Transverse colon (tissue), 4 donors: ENCODE measurements around the gene PLEK2. TPM values are rescaled to one million over a fixed set of nuclear protein-coding genes. Genes with fewer than 3 reads are reported as not detected.

Source experiments
- DNase-seq: peaks from one replicate; pipeline ENCODE4 v3.0.0-alpha.2; 2019
- H3K27ac ChIP-seq, 4 donors: fragments of 200-600 bp; sonication (generic); 2 replicates each; pipeline ENCODE4 v1.5.1; 2016 to 2018; ENCODE audit warnings: inconsistent platforms in 4 of 4
- H3K27me3 ChIP-seq: fragments of 200-600 bp; sonication (generic); 2 replicates; pipeline ENCODE4 v1.5.1; 2017; ENCODE audit warnings: inconsistent platforms
- H3K36me3 ChIP-seq, 4 donors: fragments of 200-600 bp; sonication (generic); 2 replicates each; pipeline ENCODE4 v1.5.1; 2017 to 2019; ENCODE audit warnings: inconsistent platforms in 4 of 4
- H3K4me1 ChIP-seq, 4 donors: fragments of 200-600 bp; sonication (generic); 2 replicates each; pipeline ENCODE4 v1.5.1; 2017 to 2020; ENCODE audit warnings: inconsistent platforms in 4 of 4
- H3K4me3 ChIP-seq, 4 donors: fragments of 200-600 bp; sonication (generic); 1 replicate in 1 of 4; 2 replicates in 3 of 4; pipeline versions ENCODE4 v1.5.1 to v1.6.1; 2017 to 2019; ENCODE audit warnings: inconsistent platforms in 4 of 4
- H3K9me3 ChIP-seq, 2 donors: fragments of 200-600 bp; sonication (generic); 2 replicates each; pipeline ENCODE4 v1.5.1; 2017 to 2019; ENCODE audit warnings: inconsistent platforms in 2 of 2
- CTCF ChIP-seq, 5 experiments: fragments of 200-600 bp in 3 of 5; fragments of 450-650 bp in 2 of 5; sonication (generic) in 3 of 5; IDR thresholded peaks; 1 replicate in 2 of 5; 2 replicates in 3 of 5; pipeline ENCODE4 v1.5.1; 2016 to 2017; ENCODE audit warnings: antibody characterized with exemption in 5 of 5, inconsistent platforms in 3 of 5, mild to moderate bottlenecking in 2 of 5, moderate library complexity in 1 of 5
- EP300 ChIP-seq: sonication (generic); formaldehyde crosslinking; IDR thresholded peaks from one replicate; pipeline ENCODE4 v1.6.1; 2017; ENCODE audit warnings: antibody characterized with exemption, low read depth
- POLR2A ChIP-seq: fragments of 450-650 bp; IDR thresholded peaks from one replicate; pipeline ENCODE4 v1.6.1; 2016; ENCODE audit warnings: antibody characterized with exemption, mild to moderate bottlenecking, moderate library complexity
- POLR2AphosphoS5 ChIP-seq, 3 donors: sonication (generic); formaldehyde crosslinking; IDR thresholded peaks; one replicate each; pipeline ENCODE4 v1.6.1; 2016; ENCODE audit warnings: antibody characterized with exemption in 3 of 3
- WGBS, 2 donors: methylation state at CpG; one replicate each; pipeline ENCODE4 v1.1.5; 2018; ENCODE audit warnings: low coverage in 1 of 2; 5-methylcytosine and 5-hydroxymethylcytosine counted together
- in situ Hi-C, 4 donors: fragments of 200-750 bp; cut with MboI; loops; one replicate each; pipeline versions ENCODE4 v1.15.0 to v1.15.1; 2017; ENCODE audit warnings: low sequenced_read_pairs in 3 of 4, low pct_ligation_motif_present in 1 of 4, low pct_unique_long_range_greater_than_20kb in 1 of 4
- intact Hi-C: fragments of 100-400 bp; cut with DNase I; formaldehyde crosslinking; loops from one replicate; pipeline ENCODE4 v1.15.1; 2023; ENCODE audit warnings: low total_unique reads
- total RNA-seq, 4 donors: library from RNA; depleted of rRNA; stranded (reverse); fragments of >200 nt; gene quantifications; one replicate each; pipeline ENCODE4 v1.1.0, GENCODE V29; 2016

Gene PLEK2
- total RNA-seq: 10 to 100 TPM in 3 of 4 donors, 1 to 10 TPM in 1; 5.2 to 61.1 (median 28.9) TPM

GRCh38 chr14:67411820-67412421 lies at the start of gene PLEK2:
PLEK2 (minus strand) TSS chr14:67412165; CDS start chr14:67412059, 106 bp downstream.
- in situ Hi-C loops (no loop called here), intact Hi-C loops (no loop called here)
- Histone ChIP-seq H3K27me3 (peaks cover 12% of the 10 kb centered on the region), H3K27ac (peak within 1 kb of the TSS; percentile 79 to 84 (median 82)), H3K4me1 (peaks cover 3 to 29% (median 11%) of the 10 kb centered on the region in 4 donors), H3K9me3 (no peaks in the 10 kb centered on the region), H3K36me3 (no peaks in the 10 kb centered on the region), H3K4me3 (peak within 1 kb of the TSS; percentile 18 to 57 (median 46))
- peak in 2 of 3 donors; percentile 76 to 90 for TF ChIP-seq POLR2AphosphoS5 (IDR thresholded peaks at IDR 0.05)
- TF ChIP-seq CTCF (IDR thresholded peaks at IDR 0.05): no peak
- no peak for TF ChIP-seq EP300
- peak; percentile 69 for TF ChIP-seq POLR2A
- 10% methylated on average over 55 of the region's 63 CpGs; no CpG with 5 or more reads in 1 of the 2 donors for WGBS, 2 donors
- peak; percentile 90 for DNase-seq

GRCh38 chr14:67461341-67461985 lies 49.5 kb upstream of the PLEK2 start:
- H3K27ac ChIP-seq: no peak overlapping the region
- no peak for DNase-seq
- intact Hi-C loops: no loop called here

GRCh38 chr14:67459336-67459735 lies 47.4 kb upstream of the PLEK2 start:
- Histone ChIP-seq H3K27ac (no peak overlapping the region), H3K4me1 (peaks cover 0 to 6% (median 0%) of the 10 kb centered on the region in 4 donors), H3K27me3 (no peaks in the 10 kb centered on the region), H3K9me3 (no peaks in the 10 kb centered on the region), H3K4me3 (no peak overlapping the region), H3K36me3 (no peaks in the 10 kb centered on the region)
- in situ Hi-C loops: loop anchor here in 1 of 4 donors (25.0 kb wide), 1 partner anchor 103 kb away; no protein-coding TSS in a partner anchor
- no peak for TF ChIP-seq CTCF (IDR thresholded peaks at IDR 0.05)
- TF ChIP-seq POLR2A: no peak
- TF ChIP-seq EP300: no peak
- TF ChIP-seq POLR2AphosphoS5 (IDR thresholded peaks at IDR 0.05): no peak
- intact Hi-C loops: no loop called here
- DNase-seq: no peak
- WGBS, 2 donors: 88 to 91% methylated on average over 1 to 5 of the region's 5 CpGs

More at GRCh38 chr14:67461341-67461985, 49.5 kb upstream of the PLEK2 start:
- no peaks in the 10 kb centered on the region for H3K36me3 ChIP-seq
- no peaks in the 10 kb centered on the region for H3K27me3 ChIP-seq
- WGBS, 2 donors: 48 to 59% methylated on average over 3 of the region's 3 CpGs
- H3K9me3 ChIP-seq: no peaks in the 10 kb centered on the region
- H3K4me1 ChIP-seq: peaks cover 0 to 6% (median 0%) of the 10 kb centered on the region in 4 donors
- H3K4me3 ChIP-seq: no peak overlapping the region
- TF ChIP-seq POLR2AphosphoS5 (IDR thresholded peaks at IDR 0.05) (no peak), CTCF (IDR thresholded peaks at IDR 0.05) (no peak), EP300 (no peak)
- in situ Hi-C loops: loop anchor here in 1 of 4 donors (25.0 kb wide), 1 partner anchor 101 kb away; no protein-coding TSS in a partner anchor

GRCh38 chr14:67457782-67458181 lies 45.8 kb upstream of the PLEK2 start:
- Histone ChIP-seq H3K9me3 (no peaks in the 10 kb centered on the region), H3K36me3 (no peaks in the 10 kb centered on the region), H3K27me3 (no peaks in the 10 kb centered on the region), H3K4me1 (peaks cover 0 to 6% (median 0%) of the 10 kb centered on the region in 4 donors), H3K27ac (no peak overlapping the region), H3K4me3 (no peak overlapping the region)
- TF ChIP-seq POLR2A (no peak), POLR2AphosphoS5 (IDR thresholded peaks at IDR 0.05) (no peak), CTCF (IDR thresholded peaks at IDR 0.05) (no peak), EP300 (no peak)
- intact Hi-C loops: no loop called here
- WGBS, 2 donors: 47% methylated on average over 6 of the region's 6 CpGs; no CpG with 5 or more reads in 1 of the 2 donors
- DNase-seq: no peak
- in situ Hi-C loops: loop anchor here in 1 of 4 donors (25.0 kb wide), 1 partner anchor 105 kb away; no protein-coding TSS in a partner anchor
